Heart left ventricle (tissue), 13 donors: Measurements from ENCODE around the gene SLC37A1.

Source experiments
- POLR2A ChIP-seq, 2 donors: fragments of 450-650 bp; IDR thresholded peaks; one replicate each; pipeline ENCODE4 v1.6.1; 2017; ENCODE audit warnings: antibody characterized with exemption in 2 of 2, mild to moderate bottlenecking in 2 of 2, moderate library complexity in 2 of 2
- TF ChIP-seq, protein P1 (sequence below), 12 donors: fragments of 200-600 bp; sonication (generic) in 4 of 12; IDR thresholded peaks; one replicate each; pipeline versions ENCODE4 v1.5.0 to v1.8.0; 2018 to 2022; ENCODE audit warnings: antibody characterized with exemption in 12 of 12, mild to moderate bottlenecking in 5 of 12
- donor health status: ischemic (EF 13 %, LVEDD 7.1; RV severe dilation, severe dysfunction).
- donor health status: DM: no; HTN: yes; CAD: no.
- donor health status: DM: no; HTN: no; CAD: no.
- donor health status: ischemic (EF 25% LVEDD 6.9; RV normal size, moderate dysfunction).
- donor health status: ischemic (EF 25% LVEDD 5.7; RV mildly dilated, moderate dysfunction).
- donor health status: ischemic (EF 35%, LVEDD 5.7; RV mildly dilated, moderate dysfunction).
- donor health status: nonischemic (EF 11% LVEDD 7.7; RV severe dilation, severe dysfunction).
- donor health status: DM: yes; HTN: yes; CAD: no.
- donor health status: PGD.
- donor health status: ischemic (EF 29% LVEDD 5.4; RV normal size, mild dysfunction).
- donor health status: nonischemic (EF 23%, LVEDD 6.1; RV moderate dilation, normal function).

DNA sequence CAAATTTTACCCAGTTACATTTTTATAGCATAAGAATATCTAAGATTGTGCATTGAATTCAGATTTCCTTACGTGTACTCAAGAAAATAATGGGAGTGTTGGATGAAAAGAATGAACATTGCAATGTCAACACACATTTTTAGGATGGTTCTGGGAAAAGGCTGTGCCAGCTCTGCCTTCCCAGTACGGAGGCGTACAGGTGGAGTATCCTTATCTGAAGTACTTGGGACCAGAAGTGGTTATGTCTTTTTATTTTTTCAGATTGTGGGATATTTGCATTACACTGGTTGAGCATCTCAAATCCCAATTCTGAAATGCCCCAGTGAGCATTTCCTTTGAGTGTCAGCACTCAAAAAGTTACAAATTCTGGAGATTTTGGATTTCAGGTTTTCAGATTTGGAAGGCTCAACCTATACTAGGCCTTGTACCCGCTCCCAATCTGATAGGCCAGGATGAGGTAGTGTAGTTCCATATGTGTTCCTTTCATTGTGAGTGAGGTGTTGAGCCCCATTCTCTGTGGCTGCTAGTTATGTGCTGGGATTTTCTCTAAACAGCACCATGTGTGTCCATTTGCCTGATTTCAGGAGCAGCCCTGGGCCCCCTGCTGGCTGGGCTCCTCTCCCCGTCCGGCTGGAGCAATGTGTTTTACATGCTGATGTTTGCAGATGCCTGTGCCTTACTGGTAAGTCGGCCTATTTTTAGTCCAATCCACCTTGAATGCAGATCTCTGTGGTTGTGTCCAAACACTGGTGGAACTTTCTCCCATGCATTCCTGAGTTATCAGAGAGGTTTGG is 60.8 kb downstream of the SLC37A1 start:
- no peak for TF ChIP-seq POLR2A (IDR thresholded peaks at IDR 0.05)
- TF ChIP-seq, protein P1, sequence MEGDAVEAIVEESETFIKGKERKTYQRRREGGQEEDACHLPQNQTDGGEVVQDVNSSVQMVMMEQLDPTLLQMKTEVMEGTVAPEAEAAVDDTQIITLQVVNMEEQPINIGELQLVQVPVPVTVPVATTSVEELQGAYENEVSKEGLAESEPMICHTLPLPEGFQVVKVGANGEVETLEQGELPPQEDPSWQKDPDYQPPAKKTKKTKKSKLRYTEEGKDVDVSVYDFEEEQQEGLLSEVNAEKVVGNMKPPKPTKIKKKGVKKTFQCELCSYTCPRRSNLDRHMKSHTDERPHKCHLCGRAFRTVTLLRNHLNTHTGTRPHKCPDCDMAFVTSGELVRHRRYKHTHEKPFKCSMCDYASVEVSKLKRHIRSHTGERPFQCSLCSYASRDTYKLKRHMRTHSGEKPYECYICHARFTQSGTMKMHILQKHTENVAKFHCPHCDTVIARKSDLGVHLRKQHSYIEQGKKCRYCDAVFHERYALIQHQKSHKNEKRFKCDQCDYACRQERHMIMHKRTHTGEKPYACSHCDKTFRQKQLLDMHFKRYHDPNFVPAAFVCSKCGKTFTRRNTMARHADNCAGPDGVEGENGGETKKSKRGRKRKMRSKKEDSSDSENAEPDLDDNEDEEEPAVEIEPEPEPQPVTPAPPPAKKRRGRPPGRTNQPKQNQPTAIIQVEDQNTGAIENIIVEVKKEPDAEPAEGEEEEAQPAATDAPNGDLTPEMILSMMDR (IDR thresholded peaks at IDR 0.05): peak in 3 of 12 donors; percentile 23 to 29 (median 28)
